IPS-18a (cell line): ENCODE results near the gene SLC48A1.

Experiments used
- H3K27ac ChIP-seq: one replicate; pipeline ENCODE4 v1.5.1; 2013; ENCODE audit warnings: low read length
- H3K27me3 ChIP-seq: one replicate; pipeline ENCODE4 v1.6.1; 2013; ENCODE audit warnings: mild to moderate bottlenecking, low read length; ENCODE audit not compliant: control insufficient read depth, insufficient read depth
- H3K36me3 ChIP-seq: one replicate; pipeline ENCODE4 v1.6.1; 2013; ENCODE audit warnings: low read depth, low read length; ENCODE audit not compliant: control insufficient read depth
- H3K4me1 ChIP-seq: one replicate; pipeline ENCODE4 v1.6.1; 2013; ENCODE audit warnings: low read depth, low read length; ENCODE audit not compliant: control insufficient read depth
- H3K4me3 ChIP-seq: one replicate; pipeline ENCODE4 v1.5.1; 2013; ENCODE audit warnings: low read length
- H3K9ac ChIP-seq: one replicate; pipeline ENCODE4 v1.6.1; 2013; ENCODE audit warnings: mild to moderate bottlenecking, low read length, moderate library complexity
- H3K9me3 ChIP-seq: one replicate; pipeline ENCODE4 v1.6.1; 2013; ENCODE audit warnings: low read depth, low read length; ENCODE audit not compliant: control insufficient read depth

The SLC48A1 gene

DNA sequence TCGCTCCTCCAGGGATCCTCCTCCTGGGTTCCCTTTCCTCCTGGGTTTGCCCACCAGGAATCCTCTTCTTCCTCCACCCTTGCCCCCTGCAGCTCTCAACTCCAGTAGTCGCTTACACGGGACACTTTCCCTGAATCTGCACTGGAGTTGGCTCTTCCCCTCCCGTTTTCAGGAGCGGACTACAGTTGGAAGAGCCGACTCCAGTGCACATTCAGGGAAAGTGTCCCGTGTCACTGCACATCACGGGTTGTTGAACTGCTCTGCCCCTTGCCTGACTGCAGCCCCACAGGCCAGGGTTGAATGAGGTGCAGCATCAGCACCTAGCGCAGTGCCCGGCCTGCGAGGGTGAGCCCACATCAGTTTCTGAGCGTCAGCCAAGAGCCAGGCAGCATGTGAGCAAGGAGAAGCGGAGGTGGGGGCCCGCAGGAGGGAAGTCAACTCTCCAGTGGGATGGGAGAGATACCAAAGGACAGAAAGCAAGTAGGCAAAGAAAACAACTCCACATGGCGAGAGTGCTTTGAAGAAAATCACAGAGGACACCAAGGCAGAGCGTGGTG lies 27.5 kb upstream of the SLC48A1 start:
- Histone ChIP-seq H3K27ac (no peak overlapping the region), H3K9me3 (no peaks in the 10 kb centered on the region), H3K36me3 (no peaks in the 10 kb centered on the region), H3K9ac (no peak overlapping the region), H3K4me1 (no peaks in the 10 kb centered on the region), H3K27me3 (no peaks in the 10 kb centered on the region), H3K4me3 (no peak overlapping the region)

DNA sequence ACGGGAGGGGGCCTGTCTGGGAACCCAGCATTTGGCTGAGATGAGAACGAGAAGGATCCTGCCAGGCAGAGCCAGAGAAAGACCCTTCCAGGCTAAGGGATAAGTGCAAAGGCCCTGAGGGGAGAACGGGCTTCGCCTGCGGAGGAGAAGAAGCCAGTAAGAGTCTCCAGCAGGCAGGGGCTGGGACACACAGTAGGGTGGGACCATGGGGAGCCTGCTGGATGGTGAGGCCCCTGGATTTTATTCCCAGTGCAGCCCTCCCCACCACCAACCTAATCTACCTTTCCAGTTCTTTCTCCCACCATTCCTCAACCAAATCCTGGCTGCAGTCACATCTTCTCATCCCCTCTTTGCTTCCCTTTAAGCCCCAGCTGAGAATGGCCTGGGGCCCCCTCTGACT lies 27.0 kb upstream of the SLC48A1 start:
- no peaks in the 10 kb centered on the region for H3K27me3 ChIP-seq
- H3K27ac ChIP-seq: no peak overlapping the region
- H3K9me3 ChIP-seq: no peaks in the 10 kb centered on the region
- no peaks in the 10 kb centered on the region for H3K4me1 ChIP-seq
- no peaks in the 10 kb centered on the region for H3K36me3 ChIP-seq
- H3K4me3 ChIP-seq: no peak overlapping the region
- H3K9ac ChIP-seq: no peak overlapping the region

GRCh38 chr12:47746523-47746922 lies 26.5 kb upstream of the SLC48A1 start:
- no peaks in the 10 kb centered on the region for H3K9me3 ChIP-seq
- no peaks in the 10 kb centered on the region for H3K36me3 ChIP-seq
- no peak overlapping the region for H3K9ac ChIP-seq
- no peak overlapping the region for H3K27ac ChIP-seq
- H3K27me3 ChIP-seq: no peaks in the 10 kb centered on the region
- no peaks in the 10 kb centered on the region for H3K4me1 ChIP-seq
- H3K4me3 ChIP-seq: no peak overlapping the region

GRCh38 chr12:47747126-47747525 lies 25.9 kb upstream of the SLC48A1 start:
- no peaks in the 10 kb centered on the region for H3K36me3 ChIP-seq
- no peaks in the 10 kb centered on the region for H3K27me3 ChIP-seq
- no peak overlapping the region for H3K9ac ChIP-seq
- no peaks in the 10 kb centered on the region for H3K9me3 ChIP-seq
- no peaks in the 10 kb centered on the region for H3K4me1 ChIP-seq
- H3K4me3 ChIP-seq: no peak overlapping the region
- no peak overlapping the region for H3K27ac ChIP-seq

GRCh38 chr12:47747596-47748506 lies 25.2 kb upstream of the SLC48A1 start:
- Histone ChIP-seq H3K4me3 (no peak overlapping the region), H3K27ac (no peak overlapping the region), H3K9me3 (no peaks in the 10 kb centered on the region), H3K36me3 (no peaks in the 10 kb centered on the region), H3K4me1 (no peaks in the 10 kb centered on the region), H3K9ac (no peak overlapping the region), H3K27me3 (no peaks in the 10 kb centered on the region)

- Histone ChIP-seq H3K4me1 (no peaks in the 10 kb centered on the region), H3K4me3 (no peak overlapping the region), H3K36me3 (no peaks in the 10 kb centered on the region), H3K27ac (no peak overlapping the region), H3K27me3 (no peaks in the 10 kb centered on the region), H3K9ac (no peak overlapping the region), H3K9me3 (no peaks in the 10 kb centered on the region)
These were observed 24.6 kb upstream of the SLC48A1 start for GRCh38 chr12:47748507-47748828.

- Histone ChIP-seq H3K4me1 (peaks cover 3% of the 10 kb centered on the region), H3K4me3 (no peak overlapping the region), H3K9ac (no peak overlapping the region), H3K36me3 (no peaks in the 10 kb centered on the region), H3K27ac (no peak overlapping the region), H3K9me3 (no peaks in the 10 kb centered on the region), H3K27me3 (no peaks in the 10 kb centered on the region)
These were observed 24.1 kb upstream of the SLC48A1 start for GRCh38 chr12:47748899-47749298.

GRCh38 chr12:47750229-47750798 lies 22.7 kb upstream of the SLC48A1 start:
- no peak overlapping the region for H3K27ac ChIP-seq
- H3K4me3 ChIP-seq: no peak overlapping the region
- H3K9me3 ChIP-seq: no peaks in the 10 kb centered on the region
- H3K36me3 ChIP-seq: no peaks in the 10 kb centered on the region
- no peak overlapping the region for H3K9ac ChIP-seq
- H3K27me3 ChIP-seq: no peaks in the 10 kb centered on the region
- H3K4me1 ChIP-seq: peaks cover 6% of the 10 kb centered on the region

DNA sequence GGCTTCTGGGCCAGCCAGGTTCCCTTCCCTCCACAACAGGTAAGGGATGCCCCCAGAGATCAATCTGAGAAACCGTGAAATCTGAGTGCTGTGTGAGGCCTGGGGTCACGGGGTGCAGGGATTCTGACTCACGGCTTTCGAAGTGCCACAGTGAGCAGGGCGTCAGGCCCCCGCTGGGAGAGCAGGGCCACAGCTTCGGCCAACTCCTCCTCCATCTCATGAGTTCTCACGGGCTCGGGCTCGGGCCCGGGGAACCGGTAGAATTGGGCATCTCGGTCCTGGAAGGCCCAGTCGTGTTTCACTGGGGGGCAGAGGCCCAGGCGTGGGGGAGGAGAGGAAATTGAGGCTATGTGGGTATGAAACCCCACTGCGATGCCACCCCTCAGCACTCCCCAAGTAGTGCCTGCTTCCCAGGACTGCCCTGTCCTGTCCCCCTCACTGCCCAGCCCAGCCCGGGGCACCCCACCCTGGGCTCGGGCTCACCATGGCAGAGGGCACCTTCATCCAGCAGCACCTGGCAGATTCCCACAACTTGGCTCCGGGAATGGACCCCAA lies 22.0 kb upstream of the SLC48A1 start:
- H3K9ac ChIP-seq: no peak overlapping the region
- H3K36me3 ChIP-seq: no peaks in the 10 kb centered on the region
- H3K9me3 ChIP-seq: no peaks in the 10 kb centered on the region
- H3K27ac ChIP-seq: no peak overlapping the region
- no peaks in the 10 kb centered on the region for H3K27me3 ChIP-seq
- H3K4me1 ChIP-seq: peaks cover 6% of the 10 kb centered on the region
- H3K4me3 ChIP-seq: no peak overlapping the region

DNA sequence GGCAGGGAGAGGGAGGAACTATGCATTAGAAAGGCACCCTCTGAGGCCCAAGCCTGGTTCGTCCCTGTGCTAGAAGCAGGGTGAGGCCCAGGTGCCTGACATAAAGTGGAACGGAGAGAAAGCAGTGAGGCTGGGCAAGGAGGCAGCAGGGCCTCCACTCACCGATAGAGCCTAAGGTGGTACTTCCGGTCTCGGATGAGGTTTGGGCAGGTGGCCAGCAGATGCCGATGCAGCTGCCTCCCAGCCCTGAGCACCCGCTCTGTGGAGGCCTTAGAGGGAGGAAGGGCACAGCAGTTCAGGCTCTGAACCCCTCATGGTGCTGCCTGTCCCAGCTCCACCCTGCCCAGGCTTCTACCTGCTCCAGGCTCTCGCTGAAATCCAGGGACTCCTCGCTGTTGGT lies 21.5 kb upstream of the SLC48A1 start:
- Histone ChIP-seq H3K4me1 (peaks cover 6% of the 10 kb centered on the region), H3K27ac (no peak overlapping the region), H3K4me3 (no peak overlapping the region), H3K27me3 (no peaks in the 10 kb centered on the region), H3K36me3 (no peaks in the 10 kb centered on the region), H3K9ac (no peak overlapping the region), H3K9me3 (no peaks in the 10 kb centered on the region)

GRCh38 chr12:47752121-47752520 lies 20.9 kb upstream of the SLC48A1 start:
- H3K27me3 ChIP-seq: no peaks in the 10 kb centered on the region
- no peak overlapping the region for H3K4me3 ChIP-seq
- no peak overlapping the region for H3K27ac ChIP-seq
- peaks cover 6% of the 10 kb centered on the region for H3K4me1 ChIP-seq
- H3K9me3 ChIP-seq: no peaks in the 10 kb centered on the region
- H3K9ac ChIP-seq: no peak overlapping the region
- H3K36me3 ChIP-seq: no peaks in the 10 kb centered on the region
